HUDEP-2 (cell line): ENCODE data around the gene GAB2.

ENCODE experiments used
- DNase-seq, 76 experiments: peaks; one replicate each; lab custom pipeline; 2025; ENCODE audit not compliant: unreplicated experiment in 76 of 76; lab: John Stamatoyannopoulos, UW

The GAB2 gene

DNA sequence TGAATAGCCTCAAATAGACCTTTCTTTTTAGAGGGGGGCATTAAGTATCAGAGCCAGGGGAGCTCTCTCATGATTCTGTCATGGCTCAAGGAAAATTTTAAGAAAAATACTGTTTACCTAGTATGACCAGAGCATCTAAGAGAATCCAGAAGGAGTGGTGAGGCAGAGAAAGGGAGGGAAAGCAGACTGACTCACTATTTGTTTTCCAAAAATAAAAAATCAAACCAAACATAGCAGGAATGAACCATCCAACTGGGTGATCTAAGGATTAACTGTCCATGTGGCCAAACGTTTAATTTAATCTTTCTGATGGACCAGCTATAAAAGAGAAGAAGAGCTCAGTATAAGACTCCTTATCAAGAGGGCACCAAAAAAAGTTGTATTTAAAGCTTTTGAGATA, 70.8 kb downstream of the GAB2 start:
- DNase-seq, result no peak

DNA sequence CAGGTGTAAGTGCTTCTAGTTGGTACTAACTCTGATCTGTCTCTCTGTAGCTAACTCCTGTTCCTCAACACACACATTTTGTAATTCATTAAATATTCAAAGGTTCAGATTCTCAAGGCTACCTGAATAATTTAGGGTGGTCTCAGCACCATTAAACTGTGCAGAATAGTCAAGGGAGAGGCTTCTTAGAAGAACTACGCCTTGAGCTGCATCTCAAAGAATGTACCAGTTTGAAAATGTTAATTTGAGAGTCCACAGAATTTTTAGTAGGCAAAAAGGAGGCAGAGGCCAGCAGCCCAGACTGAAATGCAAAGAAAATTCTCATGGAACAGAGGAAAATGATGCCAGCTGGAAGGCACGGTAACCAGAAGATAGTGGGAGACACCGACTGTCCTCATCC, 72.2 kb downstream of the GAB2 start:
- no peak for DNase-seq

DNA sequence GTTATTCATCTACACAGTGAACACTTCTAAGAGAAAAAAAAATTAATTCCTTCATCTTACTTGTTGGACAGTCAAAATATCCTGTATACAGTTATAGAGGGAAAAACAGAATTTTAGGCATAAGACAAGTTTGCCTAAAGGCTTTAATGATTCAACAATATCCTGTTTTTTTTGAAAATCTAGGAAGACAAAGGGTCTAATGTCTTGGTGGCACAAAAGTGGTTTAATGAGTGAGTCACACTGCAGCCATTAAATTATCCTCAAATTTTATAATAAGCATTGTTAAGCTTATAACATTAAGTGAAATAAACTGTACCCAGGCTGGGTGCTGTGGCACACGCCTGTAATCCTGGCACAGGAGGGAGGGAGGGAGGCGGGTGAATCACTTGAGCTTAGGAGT, 72.9 kb downstream of the GAB2 start:
- no peak for DNase-seq

DNA sequence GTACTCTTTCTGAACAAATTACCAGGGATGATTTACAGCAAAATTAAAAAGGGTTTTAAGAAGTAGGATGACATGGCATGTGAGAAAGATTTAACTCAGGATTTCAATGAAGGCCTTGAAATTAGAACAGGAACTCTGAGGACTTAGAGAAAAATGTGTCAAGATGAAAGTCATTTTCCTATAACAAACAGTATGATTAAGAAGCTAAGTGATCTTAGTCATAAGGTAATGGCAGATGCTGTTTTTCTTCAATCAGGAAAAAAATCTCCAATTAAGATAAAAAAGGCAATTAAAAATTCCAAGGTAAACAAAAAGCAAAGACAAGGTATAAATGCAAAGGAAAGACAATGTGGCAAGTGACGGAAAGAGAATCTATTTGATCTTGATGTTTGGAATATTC, 73.5 kb downstream of the GAB2 start:
- no peak for DNase-seq

DNA sequence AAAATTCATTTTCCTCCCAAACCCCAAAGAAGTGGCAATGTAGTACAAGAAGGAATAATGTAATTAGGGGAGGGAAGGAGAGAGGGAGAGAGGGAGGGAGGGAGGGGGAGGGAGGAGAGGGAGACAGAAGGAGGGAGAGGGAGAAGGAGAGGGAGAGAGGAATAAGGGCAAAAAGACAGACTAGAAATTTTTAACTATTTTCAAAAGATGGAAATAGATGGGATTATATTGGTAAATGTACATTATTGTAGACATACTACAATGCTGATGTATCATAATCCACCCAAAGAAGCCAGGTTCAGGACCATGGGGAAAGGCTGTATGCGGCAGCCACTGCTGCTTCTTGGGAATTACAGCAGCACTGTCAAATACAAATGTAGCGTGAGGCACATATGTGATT, 74.3 kb downstream of the GAB2 start:
- DNase-seq, result no peak

DNA sequence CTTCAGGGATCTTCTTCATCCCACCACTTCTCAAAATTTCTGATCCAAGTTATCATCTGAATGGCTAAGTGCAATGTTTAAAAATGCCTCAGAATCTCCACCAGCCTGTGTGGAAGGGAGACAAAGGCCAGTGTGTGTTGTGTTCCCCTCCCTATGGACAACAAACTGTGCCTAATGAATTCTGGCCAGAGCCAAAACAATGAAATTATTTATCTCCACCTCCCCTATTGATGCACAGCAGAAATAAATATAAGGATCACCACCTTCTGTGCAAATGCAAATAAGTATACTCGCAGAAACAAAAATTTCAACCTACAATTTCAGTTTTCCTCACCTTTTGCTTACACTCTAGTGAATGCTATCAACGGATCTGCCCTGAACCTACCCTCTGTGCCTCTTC, 75.8 kb downstream of the GAB2 start:
- DNase-seq, result no peak

DNA sequence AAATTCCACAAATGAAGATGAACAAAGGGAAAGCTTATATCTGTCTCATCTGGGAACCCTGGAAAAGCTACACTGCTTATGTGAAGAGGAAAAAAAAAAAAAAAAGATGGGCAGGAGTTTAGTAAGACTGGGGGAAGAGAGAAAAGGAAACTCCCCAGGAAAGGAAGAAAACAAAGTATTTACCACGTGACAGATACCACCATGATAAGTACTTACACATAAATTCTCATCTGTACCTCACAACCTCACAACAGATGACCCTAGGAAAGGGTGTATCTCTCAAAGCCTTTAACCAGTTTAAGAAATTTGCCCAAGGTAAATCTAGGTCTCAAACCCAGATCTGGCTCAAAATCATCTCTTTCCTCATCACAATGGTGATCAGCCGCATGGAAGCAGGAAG, 77.1 kb downstream of the GAB2 start:
- DNase-seq, result no peak

DNA sequence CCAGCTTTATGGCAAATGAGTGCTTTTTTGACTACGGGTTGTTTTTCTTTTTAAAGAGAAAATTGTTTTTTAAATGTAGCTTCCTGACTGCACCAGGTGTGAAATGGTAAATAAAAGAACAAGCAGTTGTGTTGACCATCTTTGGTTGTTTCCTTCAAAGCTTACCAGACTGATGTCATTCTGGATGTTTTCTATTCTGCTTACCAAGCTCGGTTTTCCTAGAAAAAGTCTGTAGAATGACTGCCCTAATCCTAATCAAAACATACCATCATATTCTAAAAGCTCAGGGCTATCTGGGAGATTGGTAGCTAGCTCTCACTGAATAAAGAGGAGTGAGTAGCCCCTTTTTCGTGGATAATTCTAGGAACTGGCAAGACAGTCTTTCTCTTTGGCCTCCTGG, 77.7 kb downstream of the GAB2 start:
- DNase-seq, result peak in 2 of 76 experiments; percentile 18 to 21

DNA sequence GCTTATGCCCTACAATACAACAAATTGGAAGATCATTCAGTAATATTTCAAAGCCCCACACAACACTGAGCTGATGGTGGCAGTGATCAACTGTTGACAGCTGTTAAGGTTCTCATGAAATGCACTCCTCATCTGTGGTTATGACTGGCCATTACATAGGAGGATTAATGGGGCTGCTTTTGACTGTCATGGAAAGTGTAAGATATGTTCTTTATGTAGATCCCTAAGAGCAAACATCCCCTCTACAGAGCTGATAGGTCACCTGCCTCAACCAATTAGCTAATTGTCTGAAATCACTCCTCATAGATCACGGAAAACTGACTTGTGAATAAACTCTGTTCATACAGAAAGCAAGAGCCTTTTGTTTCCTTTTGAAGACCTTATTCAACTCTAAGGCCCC, 78.1 kb downstream of the GAB2 start:
- no peak for DNase-seq

DNA sequence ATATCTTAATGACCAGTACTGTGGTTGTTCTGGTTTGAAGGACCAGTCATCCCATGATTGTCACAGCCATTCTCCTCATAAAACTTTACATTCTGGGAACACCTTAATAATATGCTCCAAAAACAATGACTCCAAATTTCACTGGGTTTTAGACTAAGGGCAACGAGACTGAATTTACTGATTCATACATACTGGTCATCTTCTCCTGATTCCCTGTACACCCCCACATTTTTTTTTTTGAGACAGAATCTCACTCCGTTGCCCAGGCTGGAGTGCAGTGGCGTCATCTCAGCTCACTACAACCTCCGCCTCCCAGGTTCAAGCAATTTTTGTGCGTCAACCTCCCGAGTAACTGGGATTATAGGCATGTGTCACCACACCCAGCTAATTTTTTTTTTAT, 78.9 kb downstream of the GAB2 start:
- DNase-seq, result no peak

DNA sequence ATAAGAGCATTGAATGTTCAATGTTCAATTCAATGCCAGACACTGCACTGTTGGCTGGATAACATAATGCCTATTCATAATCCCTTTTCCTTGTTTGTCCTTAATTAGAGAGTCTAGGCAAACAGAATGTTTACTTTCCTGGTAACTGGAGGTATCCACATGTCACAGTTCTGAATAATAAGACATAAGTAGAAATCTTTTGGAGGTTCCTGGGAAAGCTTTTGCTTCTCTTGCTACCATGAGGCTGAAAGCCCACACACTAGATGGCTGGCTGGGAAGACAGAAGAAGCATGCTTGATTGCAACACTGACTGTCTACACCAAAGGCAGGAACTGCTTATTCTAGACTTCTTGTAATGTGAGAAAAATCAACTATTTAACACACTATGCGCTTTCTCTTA, 79.5 kb downstream of the GAB2 start:
- no peak for DNase-seq

DNA sequence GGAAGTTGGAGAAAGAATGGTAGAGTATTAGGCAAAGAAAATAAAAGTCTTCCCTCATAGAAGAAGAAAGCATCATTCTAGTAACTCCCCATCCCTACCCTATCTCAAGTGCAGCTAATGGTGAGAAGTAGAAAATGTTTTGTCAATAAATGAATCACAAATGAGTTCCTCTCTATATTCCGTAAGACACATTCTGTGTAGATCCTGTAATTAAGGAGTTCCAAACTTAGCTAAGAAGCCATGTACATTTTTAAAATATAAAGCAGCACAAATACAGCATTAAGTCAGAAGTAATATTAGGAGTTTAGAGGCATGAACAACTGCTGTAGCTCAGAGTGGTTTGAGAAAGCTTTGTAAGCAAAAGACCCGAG, 80.1 kb downstream of the GAB2 start:
- no peak for DNase-seq

DNA sequence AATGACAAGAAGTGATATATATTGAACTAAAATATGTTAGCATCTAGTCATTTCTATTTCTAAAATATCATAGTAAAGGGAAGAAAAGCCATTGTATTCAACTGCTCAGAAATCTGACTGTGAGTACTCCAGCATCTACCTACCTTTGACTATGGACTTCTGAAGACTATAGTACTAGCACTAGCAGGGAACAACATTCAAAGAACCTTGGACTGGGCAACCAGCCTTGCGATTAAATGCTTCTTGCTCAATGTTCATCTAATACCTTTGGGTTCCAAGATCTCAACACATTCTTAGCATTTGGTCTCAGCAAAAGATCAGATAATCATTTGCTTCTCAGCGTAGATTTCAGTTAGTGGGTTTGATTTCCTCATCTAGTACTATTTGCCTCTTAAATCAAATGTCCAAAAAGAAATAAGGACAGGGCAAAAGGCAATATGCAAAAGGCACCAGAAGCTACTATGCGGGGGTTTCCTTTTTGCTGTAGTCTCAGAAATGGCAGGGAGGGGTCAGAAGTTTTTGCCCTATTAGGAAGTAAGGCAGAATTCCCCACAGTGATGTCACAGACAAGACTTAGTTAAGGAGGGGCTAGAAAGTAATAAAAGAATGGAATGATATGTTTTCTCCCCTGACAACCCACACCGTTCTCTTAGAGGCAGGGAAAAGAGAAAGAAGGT, 80.6 kb downstream of the GAB2 start:
- no peak for DNase-seq

DNA sequence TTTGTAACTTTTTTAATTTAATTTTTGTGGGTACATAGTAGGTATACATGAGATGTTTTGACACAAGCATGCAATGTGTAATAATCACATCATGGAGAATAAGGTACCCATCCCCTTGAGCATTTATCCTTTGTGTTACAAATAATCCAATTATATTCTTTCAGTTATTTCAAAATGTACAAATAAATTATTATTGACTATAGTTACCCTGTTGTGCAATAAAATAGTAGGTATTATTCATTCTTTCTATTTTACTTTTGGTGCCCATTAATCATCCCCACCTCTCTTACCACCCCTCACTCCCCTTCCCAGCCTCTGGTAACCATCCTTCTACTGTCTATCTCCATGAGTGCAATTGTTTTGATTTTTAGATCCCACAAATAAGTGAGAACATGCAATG, 83.5 kb downstream of the GAB2 start:
- no peak for DNase-seq

DNA sequence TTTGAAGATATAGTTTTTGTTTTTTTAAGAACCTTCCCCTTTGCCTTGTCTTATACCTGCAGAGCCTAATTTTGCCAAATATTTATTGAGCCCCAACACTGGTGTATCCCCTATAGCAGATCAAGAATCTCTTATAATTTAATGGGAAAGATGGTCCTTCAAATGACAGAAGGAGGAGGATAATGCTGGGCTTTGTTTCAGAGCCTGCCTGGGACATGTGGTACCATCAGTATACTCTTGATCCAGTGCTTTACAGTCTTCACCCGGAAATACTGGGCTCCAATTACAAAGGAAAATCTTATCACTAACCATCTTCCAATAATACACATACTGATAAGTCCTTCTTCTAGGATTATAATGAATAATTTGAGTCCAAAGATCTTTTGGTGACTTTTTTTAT, 84.7 kb downstream of the GAB2 start:
- DNase-seq, result no peak

DNA sequence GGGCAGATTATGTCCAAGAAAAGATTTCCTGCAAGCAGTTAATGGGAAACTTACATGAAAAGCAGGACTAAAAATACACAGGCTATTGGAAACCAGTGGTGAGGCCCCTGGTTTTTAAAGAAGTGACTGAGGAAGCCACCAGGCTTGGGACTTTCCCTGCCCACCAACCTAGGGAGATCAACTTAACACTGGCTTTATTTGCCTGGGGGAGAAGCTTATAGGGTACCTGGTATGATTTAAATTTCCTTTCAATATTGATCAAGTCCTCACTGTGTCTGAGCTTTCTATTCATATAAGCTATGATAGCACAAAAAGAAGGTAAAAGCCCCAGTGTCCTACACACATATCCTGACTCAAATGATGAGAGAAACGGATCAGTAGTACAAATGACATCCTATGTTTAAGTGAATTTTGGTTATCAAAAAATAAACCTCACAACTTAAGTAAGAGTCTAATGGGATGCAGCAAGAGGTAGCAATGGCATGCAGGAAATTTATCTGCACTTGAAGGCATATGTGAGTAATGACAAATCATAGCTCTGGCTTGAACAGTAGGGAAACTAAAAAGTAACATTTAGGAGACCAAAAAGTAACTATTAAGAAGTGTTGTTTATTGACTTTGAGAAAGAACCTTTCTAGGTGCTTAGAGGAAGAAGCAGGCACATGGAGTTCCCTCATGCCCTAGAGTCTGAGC, 85.3 kb downstream of the GAB2 start:
- DNase-seq, result no peak

DNA sequence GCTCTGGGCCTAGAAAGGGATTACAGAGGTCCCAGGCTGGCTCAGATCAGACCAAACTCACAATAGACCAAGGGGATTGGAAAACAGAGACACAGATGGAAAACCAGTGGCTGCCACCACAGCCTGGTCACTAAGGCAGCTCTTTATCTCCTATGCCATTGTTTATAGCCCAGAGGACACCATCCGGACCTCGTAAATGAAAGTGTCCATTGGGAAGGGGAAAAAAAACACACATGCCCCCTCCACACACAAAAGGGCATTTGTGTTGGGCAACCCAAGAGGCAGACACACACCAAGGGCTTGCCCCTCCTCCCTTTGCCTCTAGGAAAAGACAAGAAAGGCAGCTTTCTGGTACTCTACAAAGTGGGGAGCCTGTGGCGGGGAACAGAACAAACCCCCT, 85.9 kb downstream of the GAB2 start:
- DNase-seq, result no peak

DNA sequence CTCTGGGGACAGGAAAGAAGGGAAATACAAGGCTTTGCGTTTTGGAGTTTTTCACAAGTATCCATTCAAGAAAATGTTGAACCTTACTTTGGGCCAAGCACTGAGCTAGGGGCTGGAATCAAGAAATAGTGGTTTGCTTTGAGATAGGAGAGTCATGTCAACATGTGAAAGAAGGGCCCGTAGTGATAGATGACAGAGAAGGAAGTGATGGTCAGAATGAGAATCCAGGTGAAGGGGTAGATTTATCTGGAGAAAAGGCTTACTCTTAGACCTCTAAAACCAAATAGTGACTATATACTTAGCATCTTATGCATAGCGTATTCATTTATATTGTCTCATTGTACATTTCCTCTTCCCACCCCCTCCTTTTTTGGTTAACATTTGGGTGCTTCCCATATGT, 87.3 kb downstream of the GAB2 start:
- DNase-seq, result no peak

DNA sequence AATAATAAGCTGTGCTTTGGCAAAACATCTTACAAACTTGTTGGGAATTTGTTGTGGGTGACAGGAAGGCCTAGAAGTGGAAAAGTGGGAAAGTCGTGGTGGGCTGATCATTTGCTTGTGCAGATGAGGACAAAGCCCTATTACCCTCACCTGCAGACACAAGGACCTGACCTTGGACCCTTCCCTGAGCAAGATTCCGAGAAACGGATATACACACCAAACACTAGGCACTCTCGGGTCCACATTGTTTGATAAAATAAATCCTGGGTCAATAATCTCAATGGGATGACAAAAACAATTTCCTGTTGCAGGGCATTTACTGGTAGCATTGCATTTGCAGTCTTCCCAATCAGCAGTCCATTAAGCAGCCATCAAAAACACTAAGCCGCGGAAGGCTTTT, 89.7 kb downstream of the GAB2 start:
- DNase-seq, result no peak

DNA sequence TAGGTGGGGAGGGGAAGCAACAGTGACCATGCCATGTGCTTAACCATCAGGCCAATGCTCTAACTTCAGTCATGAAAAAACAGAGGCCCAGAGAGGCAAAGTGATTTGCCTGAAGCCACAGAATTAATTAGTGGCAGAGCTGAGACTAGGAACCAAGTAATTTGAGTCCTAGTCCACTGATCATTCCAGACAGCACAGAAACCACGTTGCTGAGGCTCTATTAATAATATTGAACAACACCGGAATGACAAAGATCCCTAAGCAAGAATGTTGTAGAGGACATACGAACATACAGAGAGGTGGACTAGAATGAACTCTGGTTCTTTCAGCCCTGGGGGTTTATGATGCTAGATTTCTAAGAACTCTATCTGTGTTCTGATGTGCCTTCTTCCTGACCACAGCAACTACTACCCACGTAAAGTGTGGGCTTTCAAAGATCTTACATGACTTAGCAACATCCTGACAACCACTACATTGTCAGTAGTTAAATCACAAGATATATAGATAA, 92.3 kb downstream of the GAB2 start:
- DNase-seq, result peak in 31 of 76 experiments; percentile 9 to 81 (median 48)

DNA sequence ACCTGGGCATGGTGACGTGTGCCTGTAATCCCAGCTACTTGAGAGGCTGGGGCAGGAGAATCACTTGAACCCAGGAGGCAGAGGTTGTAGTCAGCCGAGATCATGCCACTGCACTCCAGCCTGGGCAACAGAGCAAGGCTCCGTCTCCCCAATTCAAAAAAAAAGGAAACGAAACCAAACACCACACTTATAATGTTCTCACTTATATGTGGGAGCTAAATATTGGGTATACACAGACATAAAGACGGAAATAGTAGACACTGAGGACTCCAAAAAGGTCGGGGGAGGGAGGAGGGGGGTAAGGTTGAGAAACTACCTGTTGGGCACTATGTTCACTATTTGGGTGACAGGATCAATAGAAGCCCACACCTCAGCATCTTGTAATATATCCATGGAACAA, 94.3 kb downstream of the GAB2 start:
- no peak for DNase-seq

DNA sequence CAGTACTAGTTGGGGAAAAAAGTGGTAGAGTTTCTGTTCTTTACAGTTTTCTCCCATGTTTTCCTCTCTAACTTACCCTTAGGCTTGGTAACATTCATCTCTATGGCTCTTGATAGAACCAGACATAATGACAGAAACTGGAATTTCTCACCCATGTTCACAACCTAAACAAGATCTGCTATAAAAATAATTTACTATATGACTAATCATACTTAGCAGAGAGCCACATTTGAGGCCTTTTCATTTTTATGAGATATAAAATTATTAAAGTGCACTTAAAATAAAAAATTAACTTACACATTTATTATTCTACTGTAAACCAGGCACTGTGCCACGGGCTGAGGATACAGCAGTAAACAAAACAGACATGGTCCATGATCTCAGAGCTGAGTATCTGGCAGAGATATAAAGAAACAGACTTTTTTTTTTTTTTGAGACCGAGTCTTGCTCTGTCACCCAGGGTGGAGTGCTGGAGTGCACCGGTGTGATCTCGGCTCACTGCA, 98.1 kb downstream of the GAB2 start:
- DNase-seq, result peak in 21 of 76 experiments; percentile 2 to 39 (median 19)
